ENCODE results near the gene GLYAT.
"Not testable (repeated sequence)": the region's sequence is repeated elsewhere in the genome, so short reads cannot be mapped to it uniquely, and the experiment has no call there.

The GLYAT gene

GRCh38 chr11:58742981-58743880 lies 11.5 kb upstream of the GLYAT start:
- no peak for DNase-seq

GRCh38 chr11:58742140-58742539 lies 10.4 kb upstream of the GLYAT start:
- no peak for DNase-seq

GRCh38 chr11:58741127-58741526 lies 9.4 kb upstream of the GLYAT start:
- no peak for DNase-seq

GRCh38 chr11:58740447-58740846 lies 8.7 kb upstream of the GLYAT start:
- DNase-seq = no peak

GRCh38 chr11:58739725-58740430 lies 8.1 kb upstream of the GLYAT start:
- DNase-seq = no peak

- DNase-seq = no peak
Observed at GRCh38 chr11:58734681-58735490, 3.1 kb upstream of the GLYAT start.

- DNase-seq = no peak
Observed at GRCh38 chr11:58730507-58731089, 1.1 kb downstream of the GLYAT start.

- no peak for DNase-seq
Observed at GRCh38 chr11:58727415-58727797, 4.3 kb downstream of the GLYAT start.

- DNase-seq = no peak
Observed at GRCh38 chr11:58726737-58727414, 4.9 kb downstream of the GLYAT start.

- DNase-seq = no peak
Observed at GRCh38 chr11:58719406-58720117, 12.2 kb downstream of the GLYAT start.

- DNase-seq = no peak
Observed at GRCh38 chr11:58712531-58712930, 19.2 kb downstream of the GLYAT start.

- DNase-seq = no peak
Observed at GRCh38 chr11:58711832-58712231, 19.9 kb downstream of the GLYAT start.

GRCh38 chr11:58707767-58708166 lies 24.0 kb downstream of the GLYAT start:
- DNase-seq = no peak

- not testable (repeated sequence) for DNase-seq
Observed at GRCh38 chr11:58696825-58697224, 34.9 kb downstream of the GLYAT start.

- DNase-seq = no peak
Observed at GRCh38 chr11:58693026-58693425, 38.7 kb downstream of the GLYAT start.

- DNase-seq = no peak
Observed at GRCh38 chr11:58691675-58692074, 40.1 kb downstream of the GLYAT start.

GRCh38 chr11:58688789-58689503 lies 42.8 kb downstream of the GLYAT start:
- no peak for DNase-seq

GRCh38 chr11:58685973-58686722 lies 45.6 kb downstream of the GLYAT start:
- no peak for DNase-seq

GRCh38 chr11:58682660-58683059 lies 49.1 kb downstream of the GLYAT start:
- not testable (repeated sequence) for DNase-seq

- not testable (repeated sequence) for DNase-seq
Observed at GRCh38 chr11:58677536-58677935, 54.2 kb downstream of the GLYAT start.
